GM18526 (cell line): ENCODE measurements around the gene CCNJL.

Source experiments
- POLR2A ChIP-seq: IDR thresholded peaks from 3 replicates; pipeline ENCODE4 v1.6.1; 2011; ENCODE audit not compliant: insufficient read length; ENCODE audit errors: extremely low read depth

CCNJL gene

DNA sequence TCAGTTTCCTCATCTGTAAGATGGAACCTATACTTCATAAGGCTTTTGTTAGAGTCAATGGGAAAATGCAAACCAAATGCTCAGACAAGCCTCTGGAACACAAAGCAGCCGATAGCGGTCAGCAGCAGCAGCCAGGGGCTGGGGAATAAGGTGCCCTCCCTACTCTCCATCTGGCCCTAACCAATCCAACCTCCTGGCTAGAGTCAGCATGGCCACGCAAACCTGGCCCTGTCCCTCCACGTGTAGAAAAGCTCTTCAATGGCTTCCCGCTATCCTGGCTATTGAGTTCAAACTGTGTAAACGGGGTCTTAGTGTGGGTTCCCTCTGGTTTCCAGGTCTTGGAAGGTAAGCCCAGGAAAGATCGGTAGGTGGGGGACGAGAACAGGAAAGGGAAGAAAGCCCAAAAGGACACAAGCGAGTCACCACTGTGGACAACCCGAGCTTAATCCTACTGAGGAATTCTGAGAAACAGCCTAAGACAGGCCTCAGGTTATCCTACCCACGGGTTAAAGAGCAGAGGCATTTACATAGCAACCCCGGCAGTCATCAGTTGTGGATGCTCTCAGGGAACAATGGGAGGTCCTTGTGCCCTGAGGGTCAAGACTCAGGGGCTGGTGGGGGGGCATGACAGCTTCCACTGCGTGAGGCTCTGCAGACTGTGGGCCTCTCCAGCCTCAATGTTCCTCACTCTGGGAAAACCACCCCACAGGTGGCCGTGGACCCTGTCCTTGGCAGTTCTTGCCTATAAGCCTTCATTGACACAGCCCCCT lies 52.2 kb downstream of the CCNJL start:
- TF ChIP-seq POLR2A: no peak

GRCh38 chr5:160259341-160259740 lies 53.0 kb downstream of the CCNJL start:
- no peak for TF ChIP-seq POLR2A

GRCh38 chr5:160254706-160255105 lies 57.7 kb downstream of the CCNJL start:
- TF ChIP-seq POLR2A: no peak

- no peak for TF ChIP-seq POLR2A
Measured at GRCh38 chr5:160253441-160253840, 58.9 kb downstream of the CCNJL start.

- TF ChIP-seq POLR2A: no peak
Measured at GRCh38 chr5:160252916-160253315, 59.4 kb downstream of the CCNJL start.

- no peak for TF ChIP-seq POLR2A
Measured at GRCh38 chr5:160251406-160252155, 60.8 kb downstream of the CCNJL start.

GRCh38 chr5:160250826-160251225 lies 61.5 kb downstream of the CCNJL start:
- no peak for TF ChIP-seq POLR2A

- TF ChIP-seq POLR2A: no peak
Measured at GRCh38 chr5:160250226-160250625, 62.1 kb downstream of the CCNJL start.

- no peak for TF ChIP-seq POLR2A
Measured at GRCh38 chr5:160245506-160246086, 66.8 kb downstream of the CCNJL start.

- TF ChIP-seq POLR2A: no peak
Measured at GRCh38 chr5:160242145-160242544, 70.2 kb downstream of the CCNJL start.

DNA sequence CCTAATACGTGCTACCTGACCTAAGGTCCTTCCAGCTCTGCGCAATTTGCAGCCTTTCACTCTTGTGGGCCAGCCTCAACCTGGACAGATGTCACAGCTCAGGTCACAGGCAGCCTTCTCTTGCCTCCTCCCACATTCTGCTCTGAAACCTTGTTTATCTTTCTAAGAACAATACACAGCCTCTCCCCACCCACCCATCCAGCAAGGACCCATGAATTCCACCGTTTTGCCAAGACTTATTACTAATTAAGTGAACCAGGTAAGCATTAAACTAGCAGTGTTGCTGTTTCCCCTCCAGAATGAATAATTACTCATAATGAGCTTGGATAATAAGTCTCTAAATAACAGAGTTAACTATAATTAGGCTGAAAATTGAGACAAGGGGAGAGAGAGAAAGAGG lies 72.0 kb downstream of the CCNJL start:
- no peak for TF ChIP-seq POLR2A

DNA sequence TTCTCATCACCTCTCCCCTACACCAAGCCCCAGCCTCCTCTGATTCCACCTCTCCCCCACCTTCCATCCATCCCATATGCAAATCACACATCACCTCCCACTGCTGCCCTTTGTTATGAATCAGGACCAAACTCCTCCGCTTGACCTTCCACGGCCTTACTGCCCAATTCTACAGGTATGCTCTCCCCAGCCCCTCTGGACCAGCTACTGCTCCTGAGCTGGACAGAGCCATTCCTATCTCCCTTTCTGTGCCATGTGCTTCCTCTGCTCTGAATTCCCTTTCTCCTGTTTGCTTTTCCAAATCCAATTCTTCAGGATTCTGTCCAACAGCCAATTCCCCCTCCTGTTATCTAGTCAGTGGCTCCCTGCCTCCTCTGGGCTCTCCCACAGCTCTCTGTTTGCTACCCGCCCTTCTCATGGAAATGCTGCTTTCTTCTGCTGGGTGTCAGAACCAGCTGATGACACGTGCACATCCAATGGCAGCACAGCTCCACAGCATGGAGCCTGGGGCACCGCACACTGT lies 74.7 kb downstream of the CCNJL start:
- TF ChIP-seq POLR2A: no peak

GRCh38 chr5:160235731-160236130 lies 76.6 kb downstream of the CCNJL start:
- TF ChIP-seq POLR2A: no peak

GRCh38 chr5:160233215-160233614 lies 79.1 kb downstream of the CCNJL start:
- TF ChIP-seq POLR2A: no peak

GRCh38 chr5:160231783-160232342 lies 80.5 kb downstream of the CCNJL start:
- TF ChIP-seq POLR2A: no peak
